Ishikawa (cell line): ENCODE data around the gene MAPK4.

ENCODE experiments used
- CEBPB ChIP-seq: IDR thresholded peaks from 2 replicates; pipeline ENCODE4 v1.6.1; 2012
- CREB1 ChIP-seq: IDR thresholded peaks from 2 replicates; pipeline ENCODE4 v1.6.1; 2012; ENCODE audit warnings: low read depth
- EP300 ChIP-seq: IDR thresholded peaks from 2 replicates; pipeline ENCODE4 v1.6.1; 2012; ENCODE audit warnings: borderline replicate concordance
- FOXM1 ChIP-seq: IDR thresholded peaks from 2 replicates; pipeline ENCODE4 v1.6.1; 2012; ENCODE audit warnings: low read depth, borderline replicate concordance
- RAD21 ChIP-seq: IDR thresholded peaks from 2 replicates; pipeline ENCODE4 v1.6.1; 2012; ENCODE audit warnings: low read depth
- REST ChIP-seq: IDR thresholded peaks from 2 replicates; pipeline ENCODE4 v1.6.1; 2012; ENCODE audit warnings: low read depth, mild to moderate bottlenecking
- TAF1 ChIP-seq: IDR thresholded peaks from 2 replicates; pipeline ENCODE4 v1.6.1; 2012; ENCODE audit warnings: low read depth, mild to moderate bottlenecking
- TEAD4 ChIP-seq: IDR thresholded peaks from 2 replicates; pipeline ENCODE4 v1.6.1; 2012
- USF1 ChIP-seq: IDR thresholded peaks from 2 replicates; pipeline ENCODE4 v1.6.1; 2012
- YY1 ChIP-seq: IDR thresholded peaks from 2 replicates; pipeline ENCODE4 v1.6.1; 2012; ENCODE audit warnings: low read depth

GRCh38 chr18:50614838-50615237, 55.0 kb downstream of the MAPK4 start:
- TF ChIP-seq REST (no peak), EP300 (no peak), RAD21 (no peak), CEBPB (no peak), TAF1 (no peak), CREB1 (no peak), USF1 (no peak), TEAD4 (no peak), FOXM1 (no peak), YY1 (no peak)
